Ascending aorta (tissue), 2 donors: ENCODE data around the gene ZNF607. TPM values are rescaled to one million over a fixed set of nuclear protein-coding genes. Genes with fewer than 3 reads are reported as not detected.
"Not testable (repeated sequence)": the region's sequence is repeated elsewhere in the genome, so short reads cannot be mapped to it uniquely, and the experiment has no call there.

Experiments used
- DNase-seq, 2 donors: peaks; one replicate each; pipeline ENCODE4 v3.0.0-alpha.2; 2019; ENCODE audit warnings: low spot score in 2 of 2
- H3K27ac ChIP-seq, 2 donors: fragments of 200-600 bp; sonication (generic); one replicate each; pipeline ENCODE4 v1.5.1; 2016 to 2017; ENCODE audit warnings: mild to moderate bottlenecking in 1 of 2
- H3K27me3 ChIP-seq: fragments of 200-600 bp; sonication (generic); one replicate; pipeline ENCODE4 v1.5.1; 2017
- H3K36me3 ChIP-seq, 2 donors: fragments of 200-600 bp; sonication (generic); one replicate each; pipeline ENCODE4 v1.5.1; 2016
- H3K4me1 ChIP-seq, 2 donors: fragments of 200-600 bp; sonication (generic); one replicate each; pipeline ENCODE4 v1.5.1; 2016 to 2017; ENCODE audit warnings: mild to moderate bottlenecking in 1 of 2
- H3K4me3 ChIP-seq, 2 donors: fragments of 200-600 bp; sonication (generic); one replicate each; pipeline ENCODE4 v1.5.1; 2016 to 2017; ENCODE audit warnings: mild to moderate bottlenecking in 1 of 2
- H3K9me3 ChIP-seq, 2 donors: fragments of 200-600 bp; sonication (generic); one replicate each; pipeline ENCODE4 v1.5.1; 2016
- intact Hi-C: fragments of 100-400 bp; cut with DNase I; formaldehyde crosslinking; loops from one replicate; pipeline ENCODE4 v1.15.1; 2023
- total RNA-seq: library from RNA; depleted of rRNA; stranded (reverse); fragments of >200 nt; gene quantifications from one replicate; pipeline ENCODE4 v1.1.0, GENCODE V29; 2016
- TF ChIP-seq, protein P1 (sequence below), 3 experiments: fragments of 200-600 bp in 2 of 3; fragments of 450-650 bp in 1 of 3; sonication (generic) in 2 of 3; IDR thresholded peaks; one replicate each; pipeline ENCODE4 v1.5.1; 2016 to 2019; ENCODE audit warnings: antibody characterized with exemption in 3 of 3, mild to moderate bottlenecking in 1 of 3, moderate library complexity in 1 of 3

ZNF607 gene
- total RNA-seq, 1 donor from 2014 or later, result 1.8 TPM

GRCh38 chr19:37695144-37695899, 24.2 kb downstream of the ZNF607 start:
- no peaks in the 10 kb centered on the region for H3K27me3 ChIP-seq
- peaks cover 0 to 4% of the 10 kb centered on the region in 2 donors for H3K4me1 ChIP-seq
- intact Hi-C loops, result no loop called here
- H3K9me3 ChIP-seq, result peaks cover 0 to 31% of the 10 kb centered on the region in 2 donors
- H3K36me3 ChIP-seq, result peaks cover 21 to 24% of the 10 kb centered on the region in 2 donors
- TF ChIP-seq, protein P1, sequence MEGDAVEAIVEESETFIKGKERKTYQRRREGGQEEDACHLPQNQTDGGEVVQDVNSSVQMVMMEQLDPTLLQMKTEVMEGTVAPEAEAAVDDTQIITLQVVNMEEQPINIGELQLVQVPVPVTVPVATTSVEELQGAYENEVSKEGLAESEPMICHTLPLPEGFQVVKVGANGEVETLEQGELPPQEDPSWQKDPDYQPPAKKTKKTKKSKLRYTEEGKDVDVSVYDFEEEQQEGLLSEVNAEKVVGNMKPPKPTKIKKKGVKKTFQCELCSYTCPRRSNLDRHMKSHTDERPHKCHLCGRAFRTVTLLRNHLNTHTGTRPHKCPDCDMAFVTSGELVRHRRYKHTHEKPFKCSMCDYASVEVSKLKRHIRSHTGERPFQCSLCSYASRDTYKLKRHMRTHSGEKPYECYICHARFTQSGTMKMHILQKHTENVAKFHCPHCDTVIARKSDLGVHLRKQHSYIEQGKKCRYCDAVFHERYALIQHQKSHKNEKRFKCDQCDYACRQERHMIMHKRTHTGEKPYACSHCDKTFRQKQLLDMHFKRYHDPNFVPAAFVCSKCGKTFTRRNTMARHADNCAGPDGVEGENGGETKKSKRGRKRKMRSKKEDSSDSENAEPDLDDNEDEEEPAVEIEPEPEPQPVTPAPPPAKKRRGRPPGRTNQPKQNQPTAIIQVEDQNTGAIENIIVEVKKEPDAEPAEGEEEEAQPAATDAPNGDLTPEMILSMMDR (IDR thresholded peaks at IDR 0.05), result no peak
- no peak overlapping the region for H3K4me3 ChIP-seq
- no peak overlapping the region for H3K27ac ChIP-seq
- no peak for DNase-seq

DNA sequence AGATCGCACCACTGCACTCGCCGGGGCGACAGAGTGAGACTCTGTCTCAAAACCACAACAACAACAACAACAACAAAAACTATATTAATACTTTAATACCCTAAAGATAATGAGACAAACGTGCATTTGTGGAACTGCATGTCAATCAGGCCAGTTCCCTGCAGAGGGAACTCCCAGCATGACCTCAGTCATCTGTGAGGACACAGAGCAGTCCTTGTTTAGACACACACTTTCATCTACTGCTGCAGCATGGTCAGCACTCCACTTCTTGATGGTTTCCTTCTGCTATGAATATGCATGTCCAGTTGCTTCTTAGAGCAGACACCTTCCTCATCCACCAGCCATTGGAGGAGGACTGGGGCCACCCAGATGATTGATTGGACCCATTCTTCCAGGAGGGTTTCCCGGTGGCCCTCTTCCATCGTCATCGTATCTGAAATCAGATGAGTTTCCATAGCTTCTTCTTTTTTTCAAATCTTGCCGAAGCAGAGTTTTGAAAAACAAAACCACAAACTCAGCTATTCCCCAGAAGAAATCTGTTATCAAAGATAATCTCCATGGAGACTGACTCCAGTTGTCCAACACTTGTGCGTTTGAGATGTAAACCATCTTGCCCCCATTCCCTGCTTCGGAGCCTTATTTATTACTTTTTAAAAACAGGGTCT, 26.5 kb downstream of the ZNF607 start:
- H3K36me3 ChIP-seq, result peaks cover 3% of the 10 kb centered on the region in 2 donors
- no peak for DNase-seq
- H3K27ac ChIP-seq, result no peak overlapping the region
- no peaks in the 10 kb centered on the region for H3K27me3 ChIP-seq
- TF ChIP-seq, protein P1 (IDR thresholded peaks at IDR 0.05), result no peak
- peak overlapping the region in 1 of 2 donors; percentile 90 for H3K4me3 ChIP-seq
- intact Hi-C loops, result loop anchor here (5.0 kb wide), 1 partner anchor 36 kb away; the partner anchor contains the start of gene ZFP30
- H3K9me3 ChIP-seq, result peaks cover 0 to 16% of the 10 kb centered on the region in 2 donors
- peaks cover 0 to 4% of the 10 kb centered on the region in 2 donors for H3K4me1 ChIP-seq

DNA sequence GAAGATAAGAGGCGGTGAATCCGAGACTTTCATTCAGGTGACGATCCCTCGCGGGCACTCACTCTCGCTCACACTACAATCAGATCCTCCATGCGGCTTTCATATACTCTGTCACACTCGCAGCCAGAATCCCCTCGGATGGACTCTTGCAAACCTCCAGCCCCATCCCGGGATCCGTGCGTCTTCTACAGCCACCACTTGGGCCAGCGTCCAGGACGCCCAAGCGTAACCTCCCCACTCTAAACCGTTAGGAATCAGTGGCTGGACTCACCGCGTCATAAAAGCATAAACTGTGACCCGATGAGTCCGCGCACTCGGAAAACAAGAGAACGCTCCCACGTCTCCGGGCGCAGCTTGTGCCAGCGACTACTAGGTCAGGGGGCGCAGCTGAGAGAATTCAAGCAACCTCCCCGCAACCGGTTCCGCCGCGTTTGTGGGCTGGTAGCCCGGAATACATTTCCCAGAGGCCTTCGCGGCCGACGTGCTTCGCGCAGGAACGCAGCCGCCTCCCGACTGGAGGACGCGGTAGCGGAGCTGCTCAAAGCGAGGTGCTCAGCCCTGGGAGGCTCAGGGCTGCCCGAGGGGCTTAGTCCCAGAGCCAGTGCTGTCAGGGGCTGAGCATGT, 27.6 kb downstream of the ZNF607 start:
- intact Hi-C loops, result loop anchor here (5.0 kb wide), 1 partner anchor 35 kb away; the partner anchor contains the start of gene ZFP30
- peaks cover 0 to 4% of the 10 kb centered on the region in 2 donors for H3K4me1 ChIP-seq
- peaks cover 0 to 14% of the 10 kb centered on the region in 2 donors for H3K9me3 ChIP-seq
- H3K27ac ChIP-seq, result peak overlapping the region; percentile 81 to 84
- H3K4me3 ChIP-seq, result peak overlapping the region; percentile 66 to 90
- peak; percentile 42 to 88 for DNase-seq
- no peaks in the 10 kb centered on the region for H3K36me3 ChIP-seq
- H3K27me3 ChIP-seq, result no peaks in the 10 kb centered on the region
- TF ChIP-seq, protein P1 (IDR thresholded peaks at IDR 0.05), result peak in 1 of 3 experiments; percentile 5

DNA sequence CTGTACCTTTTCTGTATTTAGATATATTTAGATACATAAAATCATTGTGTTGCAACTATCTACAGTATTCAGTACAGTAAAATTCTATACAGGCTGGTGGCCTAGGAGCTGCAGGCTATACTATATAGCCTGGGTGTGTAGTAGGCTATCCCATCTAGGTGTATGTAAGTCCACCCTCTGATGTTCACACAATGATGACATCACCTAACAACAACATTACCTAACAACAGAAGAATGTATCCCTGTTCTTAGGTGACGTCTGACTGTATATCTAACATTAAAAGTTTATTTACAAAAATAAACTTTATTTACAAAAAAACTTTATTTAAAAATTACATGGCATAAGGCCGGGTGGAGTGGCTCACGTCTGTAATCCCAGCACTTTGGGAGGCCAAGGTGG, 36.0 kb downstream of the ZNF607 start:
- Histone ChIP-seq H3K36me3 (peaks cover 4 to 52% of the 10 kb centered on the region in 2 donors), H3K9me3 (peaks cover 16 to 82% of the 10 kb centered on the region in 2 donors), H3K27ac (no peak overlapping the region), H3K4me3 (no peak overlapping the region), H3K4me1 (no peaks in the 10 kb centered on the region), H3K27me3 (no peaks in the 10 kb centered on the region)
- no peak for DNase-seq
- TF ChIP-seq, protein P1 (IDR thresholded peaks at IDR 0.05), result no peak
- intact Hi-C loops, result no loop called here

DNA sequence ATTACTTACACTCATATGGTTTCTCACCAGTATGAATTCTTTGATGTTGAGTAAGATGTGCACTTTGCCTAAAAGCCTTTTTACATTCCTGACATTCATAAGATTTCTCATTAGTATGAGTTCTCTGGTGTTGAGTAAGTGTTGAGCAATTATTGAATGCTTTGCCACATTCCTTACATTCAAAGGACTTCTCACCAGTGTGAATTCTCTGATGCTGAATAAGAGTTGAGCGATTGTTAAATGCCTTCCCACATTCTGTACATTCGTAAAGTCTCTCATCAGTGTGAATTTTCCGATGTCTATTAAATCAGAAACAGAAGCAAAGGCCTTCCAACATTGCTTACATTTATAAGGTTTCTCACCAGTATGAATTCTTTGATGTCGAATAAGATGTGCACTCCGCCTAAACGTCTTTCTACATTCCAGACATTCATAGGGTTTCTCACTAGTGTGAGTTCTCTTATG, 50.1 kb downstream of the ZNF607 start:
- H3K27me3 ChIP-seq, result no peaks in the 10 kb centered on the region
- peaks cover 2 to 3% of the 10 kb centered on the region in 2 donors for H3K36me3 ChIP-seq
- peaks cover 84 to 100% of the 10 kb centered on the region in 2 donors for H3K9me3 ChIP-seq
- no peak for DNase-seq
- no peak overlapping the region for H3K4me3 ChIP-seq
- TF ChIP-seq, protein P1 (IDR thresholded peaks at IDR 0.05), result no peak
- H3K27ac ChIP-seq, result no peak overlapping the region
- intact Hi-C loops, result no loop called here
- H3K4me1 ChIP-seq, result no peaks in the 10 kb centered on the region

DNA sequence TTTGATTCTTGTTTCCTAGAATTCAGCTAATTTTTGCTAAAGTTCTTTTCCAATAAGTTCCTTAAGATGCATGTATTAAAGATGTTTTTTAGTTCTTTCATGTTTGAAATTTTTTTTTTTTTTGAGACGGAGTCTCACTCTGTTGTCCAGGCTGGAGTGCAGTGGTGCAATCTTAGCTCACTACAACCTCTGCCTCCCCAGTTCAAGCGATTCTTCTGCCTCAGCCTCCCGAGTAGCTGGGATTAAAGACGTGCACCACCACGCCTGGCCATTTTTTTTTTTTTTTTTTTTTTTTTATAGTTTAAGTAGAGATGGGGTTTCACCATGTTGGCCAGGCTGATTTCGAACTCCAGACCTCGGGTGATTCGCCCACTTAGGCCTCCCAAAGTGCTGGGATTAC, 62.4 kb downstream of the ZNF607 start:
- intact Hi-C loops, result loop anchor here (5.0 kb wide), 2 partner anchors 35 to 150 kb away; partner anchors contain the start of gene ZNF793
- not testable (repeated sequence) for H3K36me3 ChIP-seq, H3K4me3 ChIP-seq, H3K27me3 ChIP-seq, H3K27ac ChIP-seq, DNase-seq
- peaks cover 4 to 14% of the 10 kb centered on the region in 2 donors for H3K4me1 ChIP-seq
- H3K9me3 ChIP-seq, result peaks cover 10 to 48% of the 10 kb centered on the region in 2 donors
